Right lobe of liver (tissue), 6 donors: ENCODE results near the gene CHKB. TPM values are rescaled to one million over a fixed set of nuclear protein-coding genes. Genes with fewer than 3 reads are reported as not detected.

Source experiments
- ATAC-seq, 4 donors: fragments of 200-7000 bp; cut with Tn5 transposase; one replicate each; pipeline ENCODE4 v1.9.1; 2020; ENCODE audit warnings: mild to moderate bottlenecking in 4 of 4, moderate library complexity in 4 of 4
- DNase-seq, 3 donors: peaks; one replicate each; pipeline ENCODE4 v3.0.0-alpha.2; 2020
- H3K27ac ChIP-seq, 3 donors: fragments of 200-600 bp; one replicate each; pipeline ENCODE4 v1.8.0; 2022
- H3K27me3 ChIP-seq, 2 donors: fragments of 200-600 bp; one replicate each; pipeline ENCODE4 v1.8.0; 2022
- H3K36me3 ChIP-seq, 4 donors: fragments of 200-600 bp; sonication (generic) in 1 of 4; one replicate each; pipeline versions ENCODE4 v1.5.1 to v1.8.0; 2017 to 2022; ENCODE audit warnings: control low read depth in 1 of 4
- H3K4me1 ChIP-seq, 4 donors: fragments of 200-600 bp; sonication (generic) in 1 of 4; one replicate each; pipeline versions ENCODE4 v1.5.1 to v1.8.0; 2017 to 2022; ENCODE audit warnings: control low read depth in 1 of 4
- H3K4me3 ChIP-seq, 3 donors: fragments of 200-600 bp; one replicate each; pipeline ENCODE4 v1.8.0; 2022
- H3K9me3 ChIP-seq, 4 donors: fragments of 200-600 bp; sonication (generic) in 1 of 4; one replicate each; pipeline versions ENCODE4 v1.5.1 to v1.8.0; 2017 to 2022; ENCODE audit warnings: control low read depth in 1 of 4
- POLR2A ChIP-seq: fragments of 450-650 bp; IDR thresholded peaks from one replicate; pipeline ENCODE4 v1.6.1; 2017; ENCODE audit warnings: antibody characterized with exemption, mild to moderate bottlenecking
- WGBS: methylation state at CpG from one replicate; pipeline ENCODE4 v1.1.6; 2018; ENCODE audit warnings: low coverage, low lambda C conversion rate; ENCODE audit not compliant: insufficient coverage; ENCODE audit errors: missing lambda C conversion rate; 5-methylcytosine and 5-hydroxymethylcytosine counted together
- intact Hi-C, 2 donors: fragments of 100-400 bp; cut with DNase I; formaldehyde crosslinking; loops; one replicate each; pipeline versions ENCODE4 v1.11.2 to v1.14.1; 2022
- total RNA-seq, 6 experiments: library from RNA; depleted of rRNA in 2 of 6; stranded (reverse); fragments of >200 nt in 2 of 6; fragmentation: NEBNext Ultra II Directional in 3 of 6; extraction: Animal tissue kit (Norgen Biotek cat#: 25700) in 3 of 6; gene quantifications; one replicate each; pipeline versions ENCODE4 v1.1.0 to v1.2.4, GENCODE V29; 2016 to 2023
- TF ChIP-seq, protein P1 (sequence below), 4 donors: fragments of 200-600 bp in 3 of 4; fragments of 450-650 bp in 1 of 4; IDR thresholded peaks; one replicate each; pipeline versions ENCODE4 v1.5.1 to v1.8.0; 2016 to 2022; ENCODE audit warnings: antibody characterized with exemption in 4 of 4, mild to moderate bottlenecking in 2 of 4
- donor health status: DM: no; HTN: yes; CAD: no.
- donor health status: DM: no; HTN: no; CAD: no.
- donor health status: DM: no; HTN: no; CAD: no.
- donor health status: DM: no; HTN: yes; CAD: no.
- donor health status: DM: no; HTN: yes; CAD: no.

The CHKB gene
- total RNA-seq, 6 experiments from 2014 or later, result 10.9 to 43.4 (median 26.7) TPM

DNA sequence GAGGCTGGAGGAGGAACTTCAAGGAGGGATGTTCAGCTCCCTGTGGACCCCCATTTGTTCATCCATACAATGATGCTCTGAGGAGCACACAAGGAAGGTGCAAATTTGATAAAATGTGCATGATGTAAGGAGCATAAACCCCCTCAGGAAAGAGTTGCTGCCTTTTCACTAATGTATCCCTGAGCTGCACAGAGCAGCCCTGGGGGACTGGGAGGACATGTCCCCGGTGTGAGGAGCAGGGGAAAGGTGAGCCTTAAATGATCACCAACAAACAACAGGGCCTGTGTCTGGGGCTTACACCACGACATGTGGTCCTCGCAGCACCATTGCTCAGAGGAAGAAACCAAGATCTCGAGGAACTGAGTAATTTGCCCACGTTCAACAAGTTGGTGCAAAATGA lies 14.4 kb upstream of the CHKB start:
- Histone ChIP-seq H3K9me3 (no peaks in the 10 kb centered on the region), H3K27ac (no peak overlapping the region), H3K27me3 (peaks cover 0 to 6% of the 10 kb centered on the region in 2 donors), H3K4me1 (peaks cover 0 to 6% (median 0%) of the 10 kb centered on the region in 4 donors), H3K36me3 (no peaks in the 10 kb centered on the region), H3K4me3 (no peak overlapping the region)
- intact Hi-C loops, result no loop called here
- no peak for DNase-seq
- no peak for TF ChIP-seq POLR2A
- TF ChIP-seq, protein P1, sequence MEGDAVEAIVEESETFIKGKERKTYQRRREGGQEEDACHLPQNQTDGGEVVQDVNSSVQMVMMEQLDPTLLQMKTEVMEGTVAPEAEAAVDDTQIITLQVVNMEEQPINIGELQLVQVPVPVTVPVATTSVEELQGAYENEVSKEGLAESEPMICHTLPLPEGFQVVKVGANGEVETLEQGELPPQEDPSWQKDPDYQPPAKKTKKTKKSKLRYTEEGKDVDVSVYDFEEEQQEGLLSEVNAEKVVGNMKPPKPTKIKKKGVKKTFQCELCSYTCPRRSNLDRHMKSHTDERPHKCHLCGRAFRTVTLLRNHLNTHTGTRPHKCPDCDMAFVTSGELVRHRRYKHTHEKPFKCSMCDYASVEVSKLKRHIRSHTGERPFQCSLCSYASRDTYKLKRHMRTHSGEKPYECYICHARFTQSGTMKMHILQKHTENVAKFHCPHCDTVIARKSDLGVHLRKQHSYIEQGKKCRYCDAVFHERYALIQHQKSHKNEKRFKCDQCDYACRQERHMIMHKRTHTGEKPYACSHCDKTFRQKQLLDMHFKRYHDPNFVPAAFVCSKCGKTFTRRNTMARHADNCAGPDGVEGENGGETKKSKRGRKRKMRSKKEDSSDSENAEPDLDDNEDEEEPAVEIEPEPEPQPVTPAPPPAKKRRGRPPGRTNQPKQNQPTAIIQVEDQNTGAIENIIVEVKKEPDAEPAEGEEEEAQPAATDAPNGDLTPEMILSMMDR (IDR thresholded peaks at IDR 0.05), result no peak
- no peak for ATAC-seq
- 82% methylated on average over 4 of the region's 5 CpGs for WGBS

DNA sequence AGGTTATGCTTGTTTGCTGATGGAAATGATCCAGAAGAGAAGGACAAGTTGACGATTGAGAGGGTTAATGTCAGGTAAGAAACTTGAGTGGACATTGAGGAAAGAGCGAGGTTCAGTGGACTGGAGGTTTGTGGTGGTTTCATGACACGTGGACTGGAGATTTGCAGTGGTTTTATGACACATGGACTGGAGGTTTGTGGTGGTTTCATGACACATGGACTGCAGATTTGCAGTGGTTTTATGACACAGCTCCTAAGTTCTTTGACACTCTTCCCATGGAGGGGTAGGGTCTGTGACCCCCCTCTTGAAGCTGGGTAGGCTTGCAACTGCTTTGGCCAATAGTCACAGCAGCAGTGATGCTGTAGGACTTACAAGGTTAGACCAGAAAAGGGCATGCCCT lies 12.5 kb upstream of the CHKB start:
- TF ChIP-seq POLR2A, result no peak
- TF ChIP-seq, protein P1 (IDR thresholded peaks at IDR 0.05), result no peak
- WGBS, result 87% methylated on average over 3 of the region's 3 CpGs
- DNase-seq (no peak), ATAC-seq (no peak)
- intact Hi-C loops, result no loop called here
- Histone ChIP-seq H3K4me1 (peaks cover 0 to 4% (median 0%) of the 10 kb centered on the region in 4 donors), H3K27me3 (peaks cover 0 to 6% of the 10 kb centered on the region in 2 donors), H3K9me3 (no peaks in the 10 kb centered on the region), H3K36me3 (no peaks in the 10 kb centered on the region), H3K4me3 (no peak overlapping the region), H3K27ac (no peak overlapping the region)

DNA sequence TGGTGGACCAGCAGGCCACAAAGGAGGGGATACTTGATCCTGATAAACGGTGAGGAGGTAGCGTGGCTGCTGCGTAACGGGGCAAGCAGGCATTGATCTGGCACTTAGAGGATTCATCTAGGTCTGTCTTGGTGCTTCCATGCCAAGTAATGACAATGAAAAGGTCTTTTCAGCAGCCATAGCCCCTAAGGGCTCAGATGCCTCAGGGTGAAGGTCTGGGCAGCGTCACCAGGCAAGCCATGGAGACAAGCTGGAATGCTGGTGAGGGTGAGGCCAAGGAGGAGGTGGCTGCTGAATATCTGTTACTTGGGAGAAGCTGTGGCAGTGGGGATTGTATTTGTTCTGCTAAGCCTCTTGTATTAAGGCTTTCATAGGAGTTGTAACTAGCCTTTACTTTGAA lies 4.8 kb upstream of the CHKB start:
- intact Hi-C loops, result no loop called here
- WGBS, result 90% methylated on average over 5 of the region's 5 CpGs
- Histone ChIP-seq H3K36me3 (no peaks in the 10 kb centered on the region), H3K27me3 (no peaks in the 10 kb centered on the region), H3K4me1 (peaks cover 0 to 7% (median 0%) of the 10 kb centered on the region in 4 donors), H3K27ac (no peak overlapping the region), H3K9me3 (no peaks in the 10 kb centered on the region), H3K4me3 (no peak overlapping the region)
- peak in 1 of 3 donors; percentile 4 for DNase-seq
- no peak for TF ChIP-seq POLR2A
- TF ChIP-seq, protein P1 (IDR thresholded peaks at IDR 0.05), result no peak
- no peak for ATAC-seq

DNA sequence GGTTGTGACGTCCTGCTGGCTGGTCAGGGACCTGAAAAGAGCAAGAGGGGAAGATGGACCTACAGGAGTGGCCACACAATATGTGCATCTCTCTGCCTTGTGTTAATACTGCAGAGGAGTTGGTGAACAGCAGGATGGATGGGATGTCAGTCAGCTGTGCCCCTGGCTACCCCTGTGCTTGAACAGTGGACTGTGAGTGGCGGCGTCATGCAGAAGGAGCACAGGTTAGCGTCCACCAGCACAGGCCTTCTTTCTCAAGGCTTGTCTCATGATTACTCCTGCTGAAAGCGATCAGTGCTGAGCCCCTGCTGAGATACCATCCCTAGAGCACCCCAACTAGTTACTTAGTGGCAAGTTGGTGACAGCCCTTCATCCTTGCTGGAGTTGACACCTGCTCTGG lies 3.8 kb upstream of the CHKB start:
- intact Hi-C loops, result no loop called here

More for the DNA sequence above, 3.8 kb upstream of the CHKB start:
- DNase-seq, result peak in 2 of 3 donors; percentile 10 to 17
- no peaks in the 10 kb centered on the region for H3K9me3 ChIP-seq
- H3K36me3 ChIP-seq, result no peaks in the 10 kb centered on the region
- no peak for ATAC-seq
- no CpG with 5 or more reads among the region's 5 CpGs for WGBS
- H3K27ac ChIP-seq, result no peak overlapping the region
- H3K4me3 ChIP-seq, result no peak overlapping the region
- no peak for TF ChIP-seq POLR2A
- TF ChIP-seq, protein P1 (IDR thresholded peaks at IDR 0.05), result no peak
- no peaks in the 10 kb centered on the region for H3K27me3 ChIP-seq
- peaks cover 0 to 11% (median 0%) of the 10 kb centered on the region in 4 donors for H3K4me1 ChIP-seq
